ENCODE data around the gene COMMD7. TPM values are rescaled to one million over a fixed set of nuclear protein-coding genes. Genes with fewer than 3 reads are reported as not detected.

Gene COMMD7
- total RNA-seq, 1 experiment from 2014 or later, result 100.0 TPM

DNA sequence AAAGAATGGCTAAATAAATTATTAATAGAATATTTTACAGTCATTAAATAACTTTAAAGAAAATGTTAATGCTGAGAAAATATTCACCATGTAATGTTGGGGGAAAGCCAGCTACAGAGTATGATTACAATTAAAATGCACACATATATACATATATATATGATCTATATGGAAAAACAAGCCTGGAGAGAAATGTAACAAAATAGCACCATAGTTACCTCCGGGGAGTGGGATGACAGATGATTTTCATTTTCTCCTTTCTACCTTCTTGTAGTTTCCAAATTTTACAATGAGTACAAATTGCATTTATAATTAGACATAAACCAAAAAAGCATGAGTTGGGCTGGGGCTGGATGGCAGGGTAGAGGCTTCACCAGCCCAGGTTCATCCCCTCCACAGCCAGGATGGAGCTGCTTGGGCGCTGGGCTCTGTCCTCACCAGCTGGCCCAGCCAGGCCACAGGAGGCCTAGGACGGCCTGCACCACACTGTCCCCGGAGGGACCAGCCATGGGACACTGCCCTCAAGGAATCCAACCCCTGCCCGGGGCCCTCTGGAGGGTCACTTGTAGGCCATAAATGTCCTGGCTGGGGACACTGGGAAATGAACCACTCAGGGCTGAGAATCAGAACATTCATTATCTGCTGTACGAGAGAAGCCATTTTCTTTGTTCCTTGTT is 79.8 kb downstream of the COMMD7 start:
- in situ Hi-C loops (cut with HindIII; ENCODE audit: low pct_unique_long_range_greater_than_20kb, low sequenced_read_pairs), result no loop called here
- DNase-seq (ENCODE audit: low read depth), result no peak

- in situ Hi-C loops (cut with HindIII; ENCODE audit: low pct_unique_long_range_greater_than_20kb, low sequenced_read_pairs), result no loop called here
- DNase-seq (ENCODE audit: low read depth), result no peak
These were observed 81.3 kb downstream of the COMMD7 start for GRCh38 chr20:32661820-32662528.

GRCh38 chr20:32660661-32661060 is 82.6 kb downstream of the COMMD7 start:
- no peak for DNase-seq (ENCODE audit: low read depth)

DNA sequence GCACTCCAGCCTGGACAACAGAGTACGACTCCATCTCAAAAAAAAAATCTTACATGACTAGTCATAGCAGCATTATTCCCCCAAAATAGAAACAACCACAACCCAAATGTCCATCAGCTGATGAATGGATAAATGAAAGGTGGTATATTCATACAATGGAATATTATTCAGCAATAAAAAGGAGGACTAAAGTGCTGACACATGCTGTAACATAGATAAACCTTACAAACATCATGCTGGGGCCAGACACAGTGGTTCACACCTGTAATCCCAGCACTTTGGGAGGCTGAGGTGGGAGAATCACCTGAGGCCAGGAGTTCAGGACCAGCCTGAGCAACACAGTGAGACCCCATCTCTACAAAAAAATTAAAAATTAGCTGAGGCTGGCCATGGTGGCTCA is 86.4 kb downstream of the COMMD7 start:
- no peak for DNase-seq (ENCODE audit: low read depth)
- in situ Hi-C loops (cut with HindIII; ENCODE audit: low pct_unique_long_range_greater_than_20kb, low sequenced_read_pairs), result no loop called here

More at GRCh38 chr20:32660661-32661060, 82.6 kb downstream of the COMMD7 start:
- in situ Hi-C loops (cut with HindIII; ENCODE audit: low pct_unique_long_range_greater_than_20kb, low sequenced_read_pairs), result no loop called here

DNA sequence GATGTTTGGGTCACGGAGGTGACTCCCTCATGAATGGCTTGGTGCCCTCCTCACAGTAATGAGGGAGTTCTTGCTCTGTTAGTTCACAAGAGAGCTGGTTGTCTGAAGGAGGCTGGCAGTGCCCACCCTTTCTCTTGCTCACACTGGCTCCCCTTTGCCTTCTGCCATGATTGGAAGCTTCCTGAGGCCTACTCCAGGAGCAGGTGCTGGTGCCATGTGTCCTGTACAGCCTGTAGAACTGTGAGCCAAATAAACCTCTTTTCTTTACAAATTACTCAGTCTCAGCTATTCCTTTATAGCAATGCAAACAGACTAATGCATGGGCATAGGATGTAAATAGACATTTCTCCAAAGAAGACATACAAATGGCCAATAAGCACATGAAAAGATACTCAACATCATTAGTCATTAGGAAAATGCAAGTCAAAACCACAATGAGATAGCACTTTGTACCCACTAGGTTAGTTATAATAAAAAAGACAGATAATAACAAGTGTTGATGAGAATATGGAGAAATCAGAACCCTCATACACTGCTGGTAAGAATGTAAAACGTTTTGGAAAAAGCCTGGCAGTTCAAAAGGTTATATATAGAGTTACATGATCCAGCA is 87.3 kb downstream of the COMMD7 start:
- in situ Hi-C loops (cut with HindIII; ENCODE audit: low pct_unique_long_range_greater_than_20kb, low sequenced_read_pairs), result no loop called here

GRCh38 chr20:32652739-32653526 is 90.3 kb downstream of the COMMD7 start:
- DNase-seq (ENCODE audit: low read depth), result peak; percentile 78
- in situ Hi-C loops (cut with HindIII; ENCODE audit: low pct_unique_long_range_greater_than_20kb, low sequenced_read_pairs), result no loop called here

More for the DNA sequence above, 87.3 kb downstream of the COMMD7 start:
- no peak for DNase-seq (ENCODE audit: low read depth)

Other genes starting within 250 kb of the COMMD7 start
- 3.8 and 11.6 TPM in 2 replicates for gene NOL4L, start 158.1 kb downstream of the COMMD7 start, total RNA-seq (2014; rRNA removed; shearing (Covaris generic); ENCODE audit: low replicate concordance)
- gene C20orf203, start 69.5 kb downstream of the COMMD7 start, total RNA-seq (2014; rRNA removed; shearing (Covaris generic); ENCODE audit: low replicate concordance), result 2.7 TPM in 1 of 2 replicates, not detected in the other
- 52.7 and 54.1 TPM in 2 replicates for gene DNMT3B, start 18.9 kb upstream of the COMMD7 start, total RNA-seq (2014; rRNA removed; shearing (Covaris generic); ENCODE audit: low replicate concordance)
- 126 and 131 TPM in 2 replicates for gene MAPRE1, start 76.5 kb upstream of the COMMD7 start, total RNA-seq (2014; rRNA removed; shearing (Covaris generic); ENCODE audit: low replicate concordance)
- not detected in 2 replicates for gene EFCAB8, start 115.5 kb upstream of the COMMD7 start, total RNA-seq (2014; rRNA removed; shearing (Covaris generic); ENCODE audit: low replicate concordance)